ENCODE results near the gene MRPL41. TPM values are rescaled to one million over a fixed set of nuclear protein-coding genes. Genes with fewer than 3 reads are reported as not detected.
"Not testable (repeated sequence)": the region's sequence is repeated elsewhere in the genome, so short reads cannot be mapped to it uniquely, and the experiment has no call there.

Gene MRPL41
- total RNA-seq, 4 donors from 2014 or later = 8.6 to 47.9 (median 30.5) TPM

DNA sequence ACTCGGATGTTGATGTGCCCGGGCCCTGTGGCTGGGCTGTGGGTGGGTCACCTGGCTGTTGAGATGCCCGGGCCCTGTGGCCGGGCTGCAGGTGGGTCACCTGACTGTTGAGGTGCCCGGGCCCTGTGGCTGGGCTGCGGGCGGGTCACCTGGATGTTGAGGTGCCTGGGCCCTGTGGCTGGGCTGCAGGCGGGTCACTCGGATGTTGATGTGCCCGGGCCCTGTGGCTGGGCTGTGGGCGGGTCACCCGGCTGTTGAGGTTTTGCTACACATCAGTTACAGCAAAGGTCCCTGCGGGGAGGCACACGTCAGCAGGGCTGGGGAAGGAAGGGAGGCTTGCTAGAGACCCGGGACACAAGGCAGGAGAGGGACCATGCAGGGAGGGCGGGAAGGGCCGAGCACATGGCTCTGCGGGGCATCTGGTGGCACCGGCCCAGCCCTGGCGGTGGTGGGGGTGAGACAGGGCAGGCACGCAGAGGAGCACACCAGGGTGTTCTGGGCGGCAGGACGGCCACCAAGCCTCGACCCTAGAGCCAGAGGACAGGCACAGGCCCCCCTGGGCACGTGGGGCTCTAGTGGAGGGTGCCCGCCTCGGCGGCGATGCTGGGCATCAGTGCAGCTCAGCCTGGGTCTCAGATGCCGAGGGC lies 36.9 kb upstream of the MRPL41 start:
- Histone ChIP-seq H3K9me3 (no peaks in the 10 kb centered on the region), H3K4me3 (no peak overlapping the region), H3K27ac (no peak overlapping the region), H3K36me3 (no peaks in the 10 kb centered on the region), H3K4me1 (no peaks in the 10 kb centered on the region), H3K27me3 (no peaks in the 10 kb centered on the region)
- TF ChIP-seq CTCF (IDR thresholded peaks at IDR 0.05) (no peak), POLR2A (IDR thresholded peaks at IDR 0.05) (no peak)
- DNase-seq = no peak
- intact Hi-C loops (cut with DNase I; ENCODE audit: low total_unique reads) = no loop called here

DNA sequence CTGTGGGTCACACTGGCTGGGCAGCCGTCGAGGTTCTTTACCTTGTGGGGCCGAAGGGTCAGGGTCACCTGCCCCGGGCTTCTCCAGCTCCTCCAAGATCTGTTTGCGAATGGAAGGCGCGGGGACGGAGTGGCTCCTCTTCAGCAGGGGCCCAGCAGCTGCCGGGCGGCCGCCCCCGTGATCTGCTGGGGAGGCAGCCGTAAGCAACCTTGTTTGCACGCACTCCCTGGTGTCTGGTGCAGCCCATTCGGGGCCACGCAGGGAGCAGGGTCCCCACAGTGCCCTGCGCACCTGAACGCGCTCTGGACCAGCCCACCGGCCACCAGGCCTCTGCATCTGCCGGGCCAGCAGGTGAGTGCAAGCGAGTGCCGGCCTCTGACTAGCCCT lies 36.3 kb upstream of the MRPL41 start:
- TF ChIP-seq CTCF (IDR thresholded peaks at IDR 0.05) (no peak), POLR2A (IDR thresholded peaks at IDR 0.05) (no peak)
- Histone ChIP-seq H3K9me3 (no peaks in the 10 kb centered on the region), H3K27ac (no peak overlapping the region), H3K27me3 (no peaks in the 10 kb centered on the region), H3K4me1 (no peaks in the 10 kb centered on the region), H3K4me3 (no peak overlapping the region), H3K36me3 (no peaks in the 10 kb centered on the region)
- DNase-seq = no peak
- intact Hi-C loops (cut with DNase I; ENCODE audit: low total_unique reads) = no loop called here

DNA sequence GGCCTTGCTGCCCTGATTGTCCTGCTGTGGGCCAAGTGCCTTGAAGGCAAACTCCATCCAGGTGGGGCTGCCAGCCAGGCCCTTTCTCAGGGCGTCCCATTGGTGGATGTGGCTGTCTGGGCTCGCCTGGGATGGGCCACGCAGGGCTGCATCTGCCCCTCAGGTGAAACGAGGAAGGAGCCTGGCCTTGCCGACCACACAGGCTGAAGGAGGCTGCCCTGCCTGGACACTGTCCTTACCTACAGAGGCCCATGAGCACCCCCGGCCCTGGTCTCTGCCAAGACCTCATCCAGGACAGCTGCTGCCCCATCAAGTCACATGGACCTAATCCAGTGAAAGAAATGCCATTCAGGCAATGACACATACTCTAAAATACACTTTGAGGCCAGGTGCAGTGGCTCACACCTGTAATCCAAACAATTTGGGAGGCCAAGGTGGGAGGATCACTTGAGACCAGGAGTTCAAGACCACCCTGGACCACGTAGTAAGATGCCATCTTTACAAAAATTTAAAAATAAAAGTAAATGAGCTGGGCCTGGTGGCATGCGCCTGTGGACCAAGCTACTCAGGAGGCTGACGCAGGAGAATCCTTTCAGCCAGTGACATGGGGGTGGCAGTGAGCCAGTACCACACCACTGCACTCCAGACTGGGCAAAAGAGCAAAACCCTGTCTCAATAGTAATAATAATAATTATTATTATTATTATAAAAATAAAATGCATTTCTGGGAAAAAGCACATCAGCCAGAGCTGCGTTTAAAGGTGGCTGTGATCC lies 35.3 kb upstream of the MRPL41 start:
- no peak for DNase-seq
- TF ChIP-seq CTCF (IDR thresholded peaks at IDR 0.05) = no peak
- no peak for TF ChIP-seq POLR2A (IDR thresholded peaks at IDR 0.05)
- no peak overlapping the region for H3K4me3 ChIP-seq

DNA sequence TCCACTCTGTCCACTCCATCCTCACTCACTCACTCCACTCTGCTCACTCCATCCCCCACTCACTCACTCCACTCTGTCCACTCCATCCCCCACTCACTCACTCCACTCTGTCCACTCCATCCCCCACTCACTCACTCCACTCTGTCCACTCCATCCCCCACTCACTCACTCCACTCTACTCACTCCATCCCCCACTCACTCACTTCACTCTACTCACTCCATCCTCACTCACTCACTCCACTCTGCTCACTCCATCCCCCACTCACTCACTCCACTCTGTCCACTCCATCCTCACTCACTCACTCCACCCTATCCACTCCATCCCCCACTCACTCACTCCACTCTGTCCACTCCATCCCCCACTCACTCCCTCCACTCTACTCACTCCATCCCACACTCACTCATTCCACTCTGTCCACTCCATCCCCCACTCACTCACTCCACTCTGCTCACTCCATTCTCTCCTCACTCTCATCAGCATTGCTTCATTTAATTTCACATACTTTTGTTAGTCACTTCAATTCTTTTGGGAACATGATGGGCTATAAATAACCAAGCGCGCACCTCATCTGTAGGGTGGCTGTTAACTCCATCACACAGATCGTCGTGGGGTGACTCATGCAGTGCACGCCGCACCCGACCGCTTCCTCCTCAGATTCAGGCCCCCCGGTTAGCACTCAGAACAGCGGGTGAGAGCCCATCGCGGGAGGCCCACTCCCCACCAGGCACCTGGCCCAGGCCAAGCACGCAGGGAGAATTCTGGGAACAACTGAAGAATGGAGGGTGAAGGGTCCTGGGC lies 32.8 kb upstream of the MRPL41 start:
- H3K9me3 ChIP-seq; H3K4me1 ChIP-seq; H3K36me3 ChIP-seq; H3K27me3 ChIP-seq; H3K27ac ChIP-seq; DNase-seq; intact Hi-C loops (cut with DNase I; ENCODE audit: low total_unique reads); H3K4me3 ChIP-seq: not testable (repeated sequence)

More for the DNA sequence above, 35.3 kb upstream of the MRPL41 start:
- intact Hi-C loops (cut with DNase I; ENCODE audit: low total_unique reads) = no loop called here
- H3K4me1 ChIP-seq = no peaks in the 10 kb centered on the region
- no peaks in the 10 kb centered on the region for H3K27me3 ChIP-seq
- H3K27ac ChIP-seq = no peak overlapping the region
- H3K9me3 ChIP-seq = no peaks in the 10 kb centered on the region
- H3K36me3 ChIP-seq = no peaks in the 10 kb centered on the region

GRCh38 chr9:137519553-137519952 lies 32.1 kb upstream of the MRPL41 start:
- H3K9me3 ChIP-seq = no peaks in the 10 kb centered on the region

More at GRCh38 chr9:137519553-137519952, 32.1 kb upstream of the MRPL41 start:
- H3K4me1 ChIP-seq = no peaks in the 10 kb centered on the region
- TF ChIP-seq POLR2A (IDR thresholded peaks at IDR 0.05) (no peak), CTCF (IDR thresholded peaks at IDR 0.05) (no peak)
- H3K27ac ChIP-seq = no peak overlapping the region
- intact Hi-C loops (cut with DNase I; ENCODE audit: low total_unique reads) = no loop called here
- no peak for DNase-seq
- no peaks in the 10 kb centered on the region for H3K36me3 ChIP-seq
- no peak overlapping the region for H3K4me3 ChIP-seq
- H3K27me3 ChIP-seq = no peaks in the 10 kb centered on the region

All from uterus (tissue), 4 donors.